GM12874 (cell line): ENCODE results near the gene BTG4.

ENCODE experiments used
- CTCF ChIP-seq: IDR thresholded peaks from 2 replicates; pipeline ENCODE4 v1.5.1; 2011; ENCODE audit warnings: low read depth, mild to moderate bottlenecking, control low read depth, low read length, moderate library complexity; ENCODE audit not compliant: insufficient read depth

BTG4 gene

GRCh38 chr11:111554532-111554931 is 42.3 kb upstream of the BTG4 start:
- TF ChIP-seq CTCF: no peak

GRCh38 chr11:111550258-111550657 is 38.1 kb upstream of the BTG4 start:
- no peak for TF ChIP-seq CTCF

GRCh38 chr11:111549869-111550203 is 37.6 kb upstream of the BTG4 start:
- TF ChIP-seq CTCF: no peak

- TF ChIP-seq CTCF: no peak
Observed at GRCh38 chr11:111549196-111549868, 37.1 kb upstream of the BTG4 start.

GRCh38 chr11:111548525-111548924 is 36.3 kb upstream of the BTG4 start:
- TF ChIP-seq CTCF: no peak

GRCh38 chr11:111542606-111543275 is 30.6 kb upstream of the BTG4 start:
- no peak for TF ChIP-seq CTCF

- TF ChIP-seq CTCF: no peak
Observed at GRCh38 chr11:111541254-111542061, 29.3 kb upstream of the BTG4 start.
